Measurements from ENCODE around the gene MRPS23.

The MRPS23 gene

GRCh38 chr17:57839571-57839923, 10.3 kb downstream of the MRPS23 start:
- in situ Hi-C loops (cut with MboI; ENCODE audit: low sequenced_read_pairs) = no loop called here

DNA sequence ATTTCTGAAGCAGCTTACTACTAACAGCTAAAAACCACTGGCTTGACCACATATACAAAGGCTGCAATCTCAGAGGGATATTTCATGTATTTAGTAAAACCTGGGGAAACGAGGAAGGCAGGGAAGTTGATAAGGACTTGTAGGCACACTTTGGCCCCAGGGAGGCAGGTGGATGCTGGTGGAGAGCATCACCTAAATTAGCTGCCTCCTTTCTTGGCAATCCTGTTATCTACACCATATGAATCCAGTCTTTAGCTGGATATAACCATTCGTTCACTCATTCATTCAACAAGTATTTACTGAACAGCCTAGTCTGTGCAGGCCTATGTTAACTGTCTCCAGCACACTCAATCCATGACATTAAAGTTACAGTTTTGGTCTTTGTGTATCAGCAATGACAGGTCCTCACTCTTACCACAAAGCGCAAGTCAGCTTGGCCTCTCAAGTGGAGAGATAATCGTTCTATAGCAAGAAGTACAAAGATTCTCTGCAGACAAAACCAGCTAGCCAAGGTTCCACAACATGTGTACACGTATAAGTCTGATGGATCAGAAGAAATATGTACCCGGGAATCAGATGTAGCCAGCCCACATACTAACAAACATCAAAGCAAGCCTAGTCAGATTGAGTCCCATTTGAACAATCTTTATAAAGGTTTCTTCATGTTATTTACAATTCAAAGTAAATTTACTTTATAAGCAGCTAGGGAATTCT, 10.8 kb downstream of the MRPS23 start:
- in situ Hi-C loops (cut with MboI; ENCODE audit: low sequenced_read_pairs) = no loop called here

DNA sequence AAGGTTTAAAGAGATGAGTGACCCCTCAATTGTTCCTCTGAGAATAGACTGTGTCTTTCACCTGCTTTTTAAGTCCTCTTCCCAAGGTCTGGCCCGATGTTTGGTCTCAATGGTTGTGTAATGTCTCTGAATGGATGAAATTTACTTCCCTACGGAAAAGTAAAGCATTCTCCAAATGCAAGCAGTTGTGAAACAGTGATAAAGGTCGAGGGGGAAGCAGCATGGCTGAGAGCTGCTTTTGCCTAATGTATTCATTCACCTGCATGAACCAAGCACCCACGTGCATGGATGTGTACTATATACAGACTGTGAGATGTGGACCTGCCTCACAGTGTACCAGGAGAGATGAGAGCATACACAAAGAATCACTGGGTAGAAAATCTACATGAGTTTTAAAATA, 11.4 kb downstream of the MRPS23 start:
- in situ Hi-C loops (cut with MboI; ENCODE audit: low sequenced_read_pairs) = no loop called here

DNA sequence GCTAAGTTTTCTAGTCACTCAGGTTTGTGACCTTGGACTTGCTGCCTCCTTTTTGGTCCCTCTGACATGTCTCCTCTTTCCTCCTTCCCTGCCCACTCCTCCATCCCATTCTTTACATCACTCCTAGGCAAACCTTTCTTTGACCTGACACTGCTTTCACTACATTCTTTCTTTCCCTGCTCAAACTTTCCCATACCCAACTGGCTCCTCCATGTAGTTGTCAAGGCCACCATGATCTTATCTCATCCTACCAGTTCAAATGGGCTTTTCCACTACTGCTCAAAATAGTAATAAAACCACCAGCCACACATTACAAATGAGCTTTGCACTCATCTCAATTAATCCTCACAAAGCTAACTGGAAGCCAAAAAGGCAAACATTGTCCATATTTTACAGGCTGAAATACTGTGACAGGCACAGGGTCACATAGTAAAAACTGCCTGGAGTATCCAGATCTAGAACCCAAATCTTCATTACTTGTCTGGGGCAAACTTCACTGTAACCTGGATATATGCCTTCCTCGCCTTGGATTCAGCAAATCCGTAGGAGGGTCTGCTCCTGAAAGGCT, 14.4 kb downstream of the MRPS23 start:
- in situ Hi-C loops (cut with MboI; ENCODE audit: low sequenced_read_pairs) = no loop called here

- in situ Hi-C loops (cut with MboI; ENCODE audit: low sequenced_read_pairs) = no loop called here
Measured at GRCh38 chr17:57834146-57834741, 15.6 kb downstream of the MRPS23 start.

- in situ Hi-C loops (cut with MboI; ENCODE audit: low sequenced_read_pairs) = no loop called here
Measured at GRCh38 chr17:57833179-57833939, 16.5 kb downstream of the MRPS23 start.

DNA sequence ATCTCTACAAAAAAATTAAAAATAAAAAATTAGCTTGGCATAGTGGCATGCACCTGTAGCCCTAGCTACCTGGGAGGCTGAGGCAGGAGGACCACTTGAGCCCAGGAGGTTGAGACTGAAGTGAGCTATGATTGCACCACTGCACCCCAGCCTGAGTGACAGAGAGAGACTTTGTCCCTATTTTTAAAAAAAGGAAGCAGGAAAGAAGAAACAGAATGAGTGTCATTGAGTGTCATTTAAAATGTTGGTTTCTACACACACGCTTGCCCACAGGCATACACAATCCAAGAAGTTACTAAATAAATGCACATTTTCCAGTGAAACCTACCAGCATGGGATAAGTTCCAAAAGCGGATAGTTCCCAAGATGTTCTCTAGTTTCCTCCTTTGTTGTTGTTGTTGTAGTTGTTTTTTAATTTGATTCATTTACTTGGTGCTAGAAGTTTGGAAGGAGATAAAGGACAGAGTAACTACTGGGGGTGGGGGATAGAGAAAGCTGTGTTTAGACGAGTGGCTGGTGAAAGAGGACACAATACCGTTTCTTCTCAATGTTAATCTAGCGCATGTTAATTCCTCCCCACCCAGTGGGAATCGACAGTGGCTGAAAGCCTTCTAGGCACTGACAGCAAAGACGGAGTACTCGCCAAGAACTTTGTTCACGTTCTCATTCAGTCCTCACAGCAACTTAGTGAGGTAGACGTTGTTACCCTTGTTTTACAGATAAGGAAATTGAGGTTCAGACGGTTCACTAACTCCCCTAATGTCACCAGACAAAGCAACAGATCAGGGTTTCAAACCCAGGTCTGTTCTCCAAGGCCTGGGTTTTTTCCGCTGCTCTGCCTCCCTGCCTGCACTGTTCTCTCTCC, 17.3 kb downstream of the MRPS23 start:
- in situ Hi-C loops (cut with MboI; ENCODE audit: low sequenced_read_pairs) = no loop called here

- in situ Hi-C loops (cut with MboI; ENCODE audit: low sequenced_read_pairs) = no loop called here
Measured at GRCh38 chr17:57830880-57831279, 19.0 kb downstream of the MRPS23 start.

DNA sequence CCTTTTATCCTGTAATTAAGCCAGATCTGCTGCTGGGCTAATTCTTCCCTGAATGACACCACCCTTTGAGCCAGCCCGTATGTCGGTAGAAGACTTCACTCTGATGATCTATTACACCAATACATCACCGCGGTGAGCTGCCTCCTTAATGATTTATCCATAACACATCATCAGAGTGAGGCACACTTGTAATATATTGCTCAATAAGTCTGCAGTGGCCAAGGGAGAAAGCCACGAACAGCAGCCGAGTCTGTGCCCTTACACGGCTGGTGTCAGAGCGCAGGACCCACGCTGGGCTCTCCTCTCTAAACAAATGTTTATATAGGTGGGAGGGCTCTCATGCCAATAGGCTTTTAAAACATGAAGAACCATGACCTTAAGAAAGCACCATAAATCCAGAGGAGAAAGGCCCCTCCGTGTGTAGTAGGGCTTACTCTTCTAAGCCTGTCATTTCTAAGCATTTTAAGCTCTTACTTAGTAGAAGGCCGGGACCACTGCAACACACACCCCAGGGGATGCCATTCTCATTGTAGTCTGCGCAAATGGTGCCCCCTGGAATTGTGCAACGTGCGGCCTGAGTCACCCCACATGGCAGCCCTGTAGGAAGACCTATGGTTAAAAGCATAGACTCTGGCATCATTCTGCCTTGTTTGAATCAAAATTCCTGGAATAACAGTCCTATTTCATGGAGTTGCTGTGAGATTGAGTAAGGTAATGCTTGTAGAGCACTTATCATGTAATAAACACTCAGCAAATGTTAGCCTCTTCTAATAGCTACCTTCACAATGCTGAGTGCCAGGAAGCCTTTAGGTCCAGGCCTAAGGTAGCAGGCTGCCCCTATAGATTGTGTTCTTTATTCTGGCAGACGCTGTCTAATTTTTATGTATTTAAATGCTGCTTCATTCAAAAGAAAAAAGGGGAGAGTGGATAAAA, 26.1 kb downstream of the MRPS23 start:
- in situ Hi-C loops (cut with MboI; ENCODE audit: low sequenced_read_pairs) = no loop called here

DNA sequence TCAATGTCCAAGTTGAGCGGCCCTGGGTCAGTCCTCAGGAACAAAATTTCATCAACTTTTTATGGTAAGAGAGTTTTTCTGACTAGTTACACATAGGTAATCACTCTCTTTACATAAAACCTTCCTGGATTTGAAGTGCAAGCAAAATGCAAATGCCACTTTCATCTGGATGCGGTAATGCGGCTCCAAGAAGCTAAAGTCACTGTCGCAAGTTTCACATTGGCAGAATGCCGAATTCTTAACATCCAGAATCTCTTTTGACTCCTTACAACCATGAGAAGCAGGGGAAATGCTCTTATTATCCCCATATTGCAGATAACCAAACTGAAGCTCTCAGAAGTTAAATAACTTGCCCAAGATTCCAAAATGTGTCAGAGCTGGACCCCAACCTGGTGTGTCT, 30.0 kb downstream of the MRPS23 start:
- in situ Hi-C loops (cut with MboI; ENCODE audit: low sequenced_read_pairs) = no loop called here

- in situ Hi-C loops (cut with MboI; ENCODE audit: low sequenced_read_pairs) = no loop called here
Measured at GRCh38 chr17:57819285-57819684, 30.6 kb downstream of the MRPS23 start.

DNA sequence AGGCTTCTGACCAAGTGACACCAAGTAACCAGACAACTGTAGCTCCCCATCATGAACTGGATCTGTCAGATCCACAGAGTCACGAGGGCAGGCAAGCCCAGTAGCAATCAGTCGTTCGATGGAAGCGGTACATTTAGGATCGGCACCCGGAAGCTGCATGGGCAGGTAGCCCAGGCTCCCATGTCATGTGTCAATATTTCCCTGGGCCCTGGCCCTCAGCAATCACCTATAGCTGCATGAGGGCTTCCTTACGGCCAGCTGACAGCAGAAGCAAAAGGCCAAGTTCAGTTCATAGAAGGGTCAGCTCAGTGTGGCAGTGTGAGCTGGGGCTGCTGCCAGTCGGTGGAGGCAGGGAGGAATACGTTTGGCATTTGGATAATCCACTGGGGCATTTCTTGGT, 31.8 kb downstream of the MRPS23 start:
- in situ Hi-C loops (cut with MboI; ENCODE audit: low sequenced_read_pairs) = no loop called here

DNA sequence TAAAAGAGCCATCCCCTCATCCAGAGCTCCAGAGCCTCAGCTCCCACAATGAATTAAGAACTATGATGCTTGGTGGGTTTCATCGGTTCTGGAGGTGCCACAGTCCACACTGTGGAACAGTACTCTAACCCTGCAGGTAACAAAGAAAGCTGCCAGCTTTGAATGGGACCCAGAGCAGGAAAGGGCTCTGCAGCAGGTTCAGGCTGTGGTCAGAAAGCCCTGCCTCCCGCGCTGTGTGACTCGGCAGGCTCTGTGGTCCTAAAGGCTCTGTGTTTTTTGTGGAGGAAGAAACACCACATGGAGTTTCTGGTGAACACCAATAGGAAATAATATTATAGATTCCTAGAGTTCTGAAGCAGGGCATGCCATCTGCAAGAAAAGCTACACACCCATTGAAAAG, 32.5 kb downstream of the MRPS23 start:
- in situ Hi-C loops (cut with MboI; ENCODE audit: low sequenced_read_pairs) = no loop called here

GRCh38 chr17:57814421-57814820, 35.4 kb downstream of the MRPS23 start:
- in situ Hi-C loops (cut with MboI; ENCODE audit: low sequenced_read_pairs) = no loop called here

DNA sequence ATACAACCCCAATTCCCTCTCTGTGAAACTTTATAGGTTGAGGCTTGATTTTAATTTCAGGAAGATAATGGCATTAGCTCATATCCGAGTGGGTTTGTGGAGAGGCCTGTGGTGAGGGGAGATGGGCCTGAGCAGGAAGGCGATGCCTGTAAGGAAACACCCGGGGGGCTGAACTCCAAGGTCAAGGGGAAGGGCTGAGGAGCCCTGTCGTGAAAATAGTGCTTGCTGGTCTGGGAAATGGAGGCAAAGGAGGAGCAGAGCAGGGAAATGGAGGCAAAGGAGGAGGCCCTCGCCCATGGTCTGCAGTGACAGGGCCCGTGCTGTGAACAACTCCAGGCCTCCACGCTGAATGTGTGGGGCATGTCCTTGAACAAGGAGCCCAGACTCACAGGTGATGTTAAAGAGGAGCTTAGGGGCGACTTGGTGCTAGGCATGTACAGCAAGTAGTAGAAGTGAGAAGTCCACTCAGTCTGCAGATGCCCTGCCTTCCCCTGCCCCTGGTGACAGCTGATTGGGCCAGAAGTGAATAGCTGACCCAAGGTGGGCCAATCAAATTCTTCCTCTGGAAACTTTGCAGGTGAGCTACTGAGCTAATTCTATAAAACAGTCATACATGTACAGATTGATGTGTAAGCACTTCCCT, 38.1 kb downstream of the MRPS23 start:
- in situ Hi-C loops (cut with MboI; ENCODE audit: low sequenced_read_pairs) = no loop called here

DNA sequence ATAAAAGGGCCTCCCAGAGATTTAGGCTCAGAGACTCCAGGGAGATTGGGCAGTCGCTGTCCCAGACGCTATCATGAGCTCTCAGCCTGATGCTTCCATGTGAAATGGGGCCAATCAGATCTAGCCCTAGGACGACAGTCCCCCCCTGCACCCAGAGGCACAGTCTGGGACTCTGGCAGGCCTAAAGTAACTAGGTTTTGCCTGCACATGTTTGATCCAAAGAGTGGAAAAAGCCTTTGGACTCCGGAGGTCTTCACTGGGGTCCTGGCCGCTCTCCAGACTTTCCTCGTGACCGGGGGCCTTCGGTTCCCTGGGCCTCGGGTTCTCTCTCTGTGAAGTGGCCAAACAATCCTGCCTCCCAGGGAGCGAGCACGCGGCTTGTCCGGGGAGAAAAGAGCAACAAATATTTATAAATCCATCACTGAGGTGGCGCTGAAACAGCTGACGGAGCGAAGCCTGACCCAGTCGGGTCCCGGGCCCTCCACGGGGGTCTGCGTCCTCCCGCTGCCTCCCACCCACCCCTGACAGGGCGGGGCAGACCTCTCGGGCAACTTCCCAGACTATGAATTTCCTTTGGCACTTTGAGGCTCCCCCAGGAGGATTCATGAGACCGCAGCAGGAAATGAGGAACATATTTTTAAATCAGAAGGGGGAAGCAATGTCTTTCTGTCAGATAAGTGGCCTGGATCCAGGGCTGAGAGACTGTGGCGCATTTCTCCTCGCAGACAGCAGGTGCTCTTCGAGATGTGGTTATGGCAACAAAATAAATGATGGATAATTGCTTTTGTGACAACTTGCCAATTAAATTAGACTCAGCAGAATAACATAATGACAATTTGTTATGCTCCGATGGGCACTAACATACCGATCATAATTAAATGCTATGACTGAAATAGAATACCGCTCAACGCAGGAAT, 38.9 kb downstream of the MRPS23 start:
- in situ Hi-C loops (cut with MboI; ENCODE audit: low sequenced_read_pairs) = no loop called here

DNA sequence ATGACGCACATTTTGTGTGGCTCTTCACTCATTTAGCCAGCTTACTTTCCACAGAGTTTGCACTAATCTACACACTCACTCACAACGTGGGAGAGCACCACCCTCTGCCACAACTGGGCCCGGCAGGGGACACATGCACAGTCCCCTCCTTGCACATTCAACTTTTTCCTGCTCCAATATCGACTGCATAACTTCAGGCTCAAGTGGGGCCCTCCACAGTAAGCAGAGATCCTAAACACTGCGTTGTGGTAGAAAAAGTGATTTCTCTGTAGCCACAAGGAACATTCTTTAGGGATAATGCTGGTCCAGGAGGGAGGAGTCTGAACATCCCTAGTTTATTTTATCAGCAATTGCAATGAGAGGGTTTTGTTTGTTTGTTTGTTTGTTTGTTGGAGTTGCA, 40.0 kb downstream of the MRPS23 start:
- in situ Hi-C loops (cut with MboI; ENCODE audit: low sequenced_read_pairs) = no loop called here

- in situ Hi-C loops (cut with MboI; ENCODE audit: low sequenced_read_pairs) = no loop called here
Measured at GRCh38 chr17:57808882-57809281, 41.0 kb downstream of the MRPS23 start.

Data from HL-60/S4 (cell line).